ENCODE measurements around the gene GRIK1.

Gene GRIK1

GRCh38 chr21:29741761-29742160 is 198.0 kb downstream of the GRIK1 start:
- TF ChIP-seq, protein P1, sequence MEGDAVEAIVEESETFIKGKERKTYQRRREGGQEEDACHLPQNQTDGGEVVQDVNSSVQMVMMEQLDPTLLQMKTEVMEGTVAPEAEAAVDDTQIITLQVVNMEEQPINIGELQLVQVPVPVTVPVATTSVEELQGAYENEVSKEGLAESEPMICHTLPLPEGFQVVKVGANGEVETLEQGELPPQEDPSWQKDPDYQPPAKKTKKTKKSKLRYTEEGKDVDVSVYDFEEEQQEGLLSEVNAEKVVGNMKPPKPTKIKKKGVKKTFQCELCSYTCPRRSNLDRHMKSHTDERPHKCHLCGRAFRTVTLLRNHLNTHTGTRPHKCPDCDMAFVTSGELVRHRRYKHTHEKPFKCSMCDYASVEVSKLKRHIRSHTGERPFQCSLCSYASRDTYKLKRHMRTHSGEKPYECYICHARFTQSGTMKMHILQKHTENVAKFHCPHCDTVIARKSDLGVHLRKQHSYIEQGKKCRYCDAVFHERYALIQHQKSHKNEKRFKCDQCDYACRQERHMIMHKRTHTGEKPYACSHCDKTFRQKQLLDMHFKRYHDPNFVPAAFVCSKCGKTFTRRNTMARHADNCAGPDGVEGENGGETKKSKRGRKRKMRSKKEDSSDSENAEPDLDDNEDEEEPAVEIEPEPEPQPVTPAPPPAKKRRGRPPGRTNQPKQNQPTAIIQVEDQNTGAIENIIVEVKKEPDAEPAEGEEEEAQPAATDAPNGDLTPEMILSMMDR (IDR thresholded peaks at IDR 0.05; ENCODE audit: borderline replicate concordance, control extremely low read depth, extremely low read depth, insufficient read depth, missing control alignments) = no peak
- in situ Hi-C loops (cut with MboI; ENCODE audit: low sequenced_read_pairs, unreplicated experiment) = no loop called here
- no peak for DNase-seq (ENCODE audit: low spot score)

GRCh38 chr21:29739176-29739575 is 200.6 kb downstream of the GRIK1 start:
- in situ Hi-C loops (cut with MboI; ENCODE audit: low sequenced_read_pairs, unreplicated experiment) = no loop called here
- TF ChIP-seq, protein P1 (IDR thresholded peaks at IDR 0.05; ENCODE audit: borderline replicate concordance, control extremely low read depth, extremely low read depth, insufficient read depth, missing control alignments) = no peak
- no peak for DNase-seq (ENCODE audit: low spot score)

DNA sequence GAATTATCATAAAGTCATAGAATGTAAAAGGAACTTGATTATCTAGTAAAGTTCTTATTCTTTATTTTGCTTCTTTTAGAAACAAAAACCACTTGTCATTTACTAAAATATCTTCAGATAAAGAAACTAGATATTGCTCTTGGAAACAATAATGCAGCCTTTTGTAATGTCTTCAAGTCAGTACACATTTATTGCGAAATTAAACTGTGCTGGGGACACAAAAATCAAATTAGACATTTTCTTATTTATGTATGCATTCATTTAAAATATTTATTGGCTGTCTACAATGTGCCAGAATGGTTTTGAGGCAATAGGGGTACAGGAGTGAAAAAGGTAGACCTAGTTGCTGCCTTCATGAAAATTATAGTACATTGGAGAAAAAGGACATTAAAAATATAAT is 201.1 kb downstream of the GRIK1 start:
- in situ Hi-C loops (cut with MboI; ENCODE audit: low sequenced_read_pairs, unreplicated experiment) = no loop called here
- no peak for DNase-seq (ENCODE audit: low spot score)
- TF ChIP-seq, protein P1 (IDR thresholded peaks at IDR 0.05; ENCODE audit: borderline replicate concordance, control extremely low read depth, extremely low read depth, insufficient read depth, missing control alignments) = no peak

DNA sequence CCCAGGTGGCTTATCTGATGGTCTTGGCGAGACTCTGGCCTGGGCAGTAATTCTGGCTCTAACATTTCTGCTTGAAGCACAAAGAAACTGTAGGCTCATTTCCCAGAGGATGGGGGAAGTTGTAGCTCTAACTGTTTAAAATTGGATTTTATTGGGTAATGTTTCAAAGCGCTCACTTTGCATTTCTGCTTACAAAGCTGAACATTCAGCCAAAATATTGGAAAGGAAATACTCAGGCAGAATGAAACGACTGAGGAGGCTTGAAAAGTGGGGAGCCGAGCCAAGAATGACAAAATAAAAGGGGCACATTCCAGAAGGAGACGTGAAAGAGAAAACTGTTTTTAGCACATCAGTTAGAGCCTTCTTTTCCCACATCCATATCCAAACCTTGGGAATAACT is 202.6 kb downstream of the GRIK1 start:
- TF ChIP-seq, protein P1 (IDR thresholded peaks at IDR 0.05; ENCODE audit: borderline replicate concordance, control extremely low read depth, extremely low read depth, insufficient read depth, missing control alignments) = no peak
- in situ Hi-C loops (cut with MboI; ENCODE audit: low sequenced_read_pairs, unreplicated experiment) = no loop called here
- DNase-seq (ENCODE audit: low spot score) = no peak

GRCh38 chr21:29730281-29730680 is 209.5 kb downstream of the GRIK1 start:
- in situ Hi-C loops (cut with MboI; ENCODE audit: low sequenced_read_pairs, unreplicated experiment) = no loop called here
- TF ChIP-seq, protein P1 (IDR thresholded peaks at IDR 0.05; ENCODE audit: borderline replicate concordance, control extremely low read depth, extremely low read depth, insufficient read depth, missing control alignments) = no peak
- no peak for DNase-seq (ENCODE audit: low spot score)

DNA sequence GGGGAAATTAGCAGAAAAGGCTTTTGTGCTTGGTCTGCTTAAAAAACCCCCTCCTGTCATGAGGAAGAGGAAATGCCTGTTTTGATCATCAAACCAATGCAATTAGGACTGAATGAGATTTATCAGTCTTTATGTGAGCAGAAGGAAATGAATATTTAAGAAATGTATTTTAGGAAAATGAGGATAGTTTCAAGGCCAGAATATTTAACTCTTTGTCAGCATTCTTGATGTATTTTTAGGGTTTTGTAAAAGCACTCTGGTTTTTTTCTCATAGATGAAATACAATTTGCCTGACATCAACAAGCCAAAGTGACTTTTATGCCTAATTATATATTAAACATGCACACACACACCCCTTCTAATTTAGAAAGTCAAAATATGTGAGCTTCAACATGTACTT is 213.8 kb downstream of the GRIK1 start:
- TF ChIP-seq, protein P1 (IDR thresholded peaks at IDR 0.05; ENCODE audit: borderline replicate concordance, control extremely low read depth, extremely low read depth, insufficient read depth, missing control alignments) = no peak
- no peak for DNase-seq (ENCODE audit: low spot score)
- in situ Hi-C loops (cut with MboI; ENCODE audit: low sequenced_read_pairs, unreplicated experiment) = no loop called here

All from GM13976 (cell line).